H7 (cell line): ENCODE data around the gene CELF2. TPM values are rescaled to one million over a fixed set of nuclear protein-coding genes. Genes with fewer than 3 reads are reported as not detected.

Experiments used
- DNase-seq: peaks from one replicate; pipeline ENCODE4 v3.0.0; 2012
- H3K27me3 ChIP-seq: 2 replicates; pipeline ENCODE4 v1.6.0; 2011; ENCODE audit warnings: mild to moderate bottlenecking, low read length; ENCODE audit not compliant: control insufficient read depth, insufficient read depth
- H3K36me3 ChIP-seq: replicated peaks from 2 replicates; pipeline ENCODE4 v1.5.1; 2011; ENCODE audit warnings: low read length; ENCODE audit not compliant: control insufficient read depth, insufficient read depth
- H3K4me3 ChIP-seq: 2 replicates; pipeline ENCODE4 v1.5.1; 2011; ENCODE audit warnings: low read depth, mild to moderate bottlenecking, control low read depth, low read length, moderate library complexity; ENCODE audit not compliant: insufficient read depth
- total RNA-seq: library from RNA; depleted of rRNA; stranded (reverse); fragments of >200 nt; shearing (Covaris generic); gene quantifications from 2 replicates; pipeline ENCODE4 v1.2.3, GENCODE V29; 2014

CELF2 gene
- total RNA-seq, 1 experiment from 2014 or later = 8.5 TPM

GRCh38 chr10:11290156-11290890 is 272.7 kb downstream of the CELF2 start:
- H3K4me3 ChIP-seq = no peak overlapping the region
- H3K36me3 ChIP-seq = no peaks in the 10 kb centered on the region
- DNase-seq = no peak
- H3K27me3 ChIP-seq = no peaks in the 10 kb centered on the region

- DNase-seq = no peak
- Histone ChIP-seq H3K36me3 (no peaks in the 10 kb centered on the region), H3K4me3 (no peak overlapping the region), H3K27me3 (no peaks in the 10 kb centered on the region)
These were observed 275.1 kb downstream of the CELF2 start for GRCh38 chr10:11292576-11293302.

GRCh38 chr10:11293332-11293731 is 275.7 kb downstream of the CELF2 start:
- no peak overlapping the region for H3K4me3 ChIP-seq
- no peak for DNase-seq
- H3K36me3 ChIP-seq = no peaks in the 10 kb centered on the region
- H3K27me3 ChIP-seq = no peaks in the 10 kb centered on the region

- H3K4me3 ChIP-seq = no peak overlapping the region
- no peak for DNase-seq
- no peaks in the 10 kb centered on the region for H3K36me3 ChIP-seq
- H3K27me3 ChIP-seq = no peaks in the 10 kb centered on the region
These were observed 277.3 kb downstream of the CELF2 start for GRCh38 chr10:11294831-11295450.

GRCh38 chr10:11295492-11295891 is 277.8 kb downstream of the CELF2 start:
- no peak for DNase-seq
- no peaks in the 10 kb centered on the region for H3K36me3 ChIP-seq
- no peaks in the 10 kb centered on the region for H3K27me3 ChIP-seq
- no peak overlapping the region for H3K4me3 ChIP-seq

- no peaks in the 10 kb centered on the region for H3K27me3 ChIP-seq
- no peak overlapping the region for H3K4me3 ChIP-seq
- H3K36me3 ChIP-seq = no peaks in the 10 kb centered on the region
- DNase-seq = no peak
These were observed 279.5 kb downstream of the CELF2 start for GRCh38 chr10:11297136-11297535.

- H3K36me3 ChIP-seq = no peaks in the 10 kb centered on the region
- no peaks in the 10 kb centered on the region for H3K27me3 ChIP-seq
- no peak for DNase-seq
- H3K4me3 ChIP-seq = no peak overlapping the region
These were observed 280.4 kb downstream of the CELF2 start for GRCh38 chr10:11298116-11298515.

GRCh38 chr10:11299125-11299524 is 281.5 kb downstream of the CELF2 start:
- Histone ChIP-seq H3K36me3 (no peaks in the 10 kb centered on the region), H3K4me3 (no peak overlapping the region), H3K27me3 (no peaks in the 10 kb centered on the region)
- DNase-seq = no peak

- no peak for DNase-seq
- Histone ChIP-seq H3K36me3 (no peaks in the 10 kb centered on the region), H3K27me3 (no peaks in the 10 kb centered on the region), H3K4me3 (no peak overlapping the region)
These were observed 282.4 kb downstream of the CELF2 start for GRCh38 chr10:11300026-11300425.

- no peaks in the 10 kb centered on the region for H3K27me3 ChIP-seq
- DNase-seq = no peak
- H3K36me3 ChIP-seq = no peaks in the 10 kb centered on the region
- no peak overlapping the region for H3K4me3 ChIP-seq
These were observed 282.9 kb downstream of the CELF2 start for GRCh38 chr10:11300563-11300962.

GRCh38 chr10:11301571-11302111 is 284.0 kb downstream of the CELF2 start:
- H3K4me3 ChIP-seq = no peak overlapping the region
- DNase-seq = no peak
- H3K27me3 ChIP-seq = no peaks in the 10 kb centered on the region
- no peaks in the 10 kb centered on the region for H3K36me3 ChIP-seq

- H3K27me3 ChIP-seq = no peaks in the 10 kb centered on the region
- DNase-seq = no peak
- H3K36me3 ChIP-seq = no peaks in the 10 kb centered on the region
- H3K4me3 ChIP-seq = no peak overlapping the region
These were observed 284.5 kb downstream of the CELF2 start for GRCh38 chr10:11302181-11302580.

GRCh38 chr10:11303361-11304170 is 285.9 kb downstream of the CELF2 start:
- H3K4me3 ChIP-seq = no peak overlapping the region
- DNase-seq = no peak
- H3K27me3 ChIP-seq = no peaks in the 10 kb centered on the region
- no peaks in the 10 kb centered on the region for H3K36me3 ChIP-seq

GRCh38 chr10:11304906-11305585 is 287.4 kb downstream of the CELF2 start:
- H3K36me3 ChIP-seq = no peaks in the 10 kb centered on the region
- H3K4me3 ChIP-seq = no peak overlapping the region
- no peaks in the 10 kb centered on the region for H3K27me3 ChIP-seq
- DNase-seq = no peak
